H1 (cell line): ENCODE measurements around the gene CA14. TPM values are rescaled to one million over a fixed set of nuclear protein-coding genes. Genes with fewer than 3 reads are reported as not detected.
A peak's percentile ranks its signal among the peaks of the same experiment; 100 is the strongest.

Experiments used
- CTCF ChIA-PET: fragments of 300-600 bp; sonication (Branson Sonifier 250); formaldehyde crosslinking; loops from one replicate; lab custom pipeline; 2021; ENCODE audit not compliant: partially characterized antibody; lab: Charles Lee
- POLR2A ChIA-PET: fragments of 300-600 bp; sonication (Branson Sonifier 250); formaldehyde crosslinking; loops from one replicate; lab custom pipeline; 2021; ENCODE audit warnings: inconsistent platforms; ENCODE audit not compliant: partially characterized antibody; lab: Charles Lee
- DNase-seq, 2 experiments: peaks; one replicate each; pipeline versions ENCODE4 v3.0.0 to v3.0.0-alpha.2; 2010 to 2022; ENCODE audit warnings: low spot score in 2 of 2, low read depth in 1 of 2, mixed read lengths in 1 of 2
- FAIRE-seq: peaks from 2 replicates; lab custom pipeline; 2011; peaks lifted over from hg19 to GRCh38; lab: Jason Lieb, UNC
- H2AFZ ChIP-seq: 2 replicates; pipeline ENCODE4 v1.8.1; 2012; ENCODE audit warnings: low read length, inconsistent platforms
- H2AK5ac ChIP-seq: 2 replicates; pipeline ENCODE4 v1.6.1; 2013; ENCODE audit warnings: low read depth, low read length
- H2BK120ac ChIP-seq: replicated peaks from 2 replicates; pipeline ENCODE3; 2013; ENCODE audit warnings: low read depth, low read length, inconsistent platforms
- H2BK12ac ChIP-seq: 2 replicates; pipeline ENCODE4 v1.6.1; 2013; ENCODE audit warnings: low read depth, low read length
- H2BK15ac ChIP-seq: 2 replicates; pipeline ENCODE4 v1.6.1; 2013; ENCODE audit warnings: low read length
- H2BK20ac ChIP-seq: 2 replicates; pipeline ENCODE4 v1.6.1; 2013; ENCODE audit warnings: low read length
- H2BK5ac ChIP-seq: 2 replicates; pipeline ENCODE4 v1.6.1; 2013; ENCODE audit warnings: low read depth, low read length
- H3K14ac ChIP-seq: 2 replicates; pipeline ENCODE4 v1.6.1; 2013; ENCODE audit warnings: inconsistent platforms; ENCODE audit not compliant: insufficient read length
- H3K18ac ChIP-seq: 2 replicates; pipeline ENCODE4 v1.6.1; 2013; ENCODE audit warnings: low read length; ENCODE audit errors: extremely low read depth
- H3K23ac ChIP-seq: 2 replicates; pipeline ENCODE4 v1.6.1; 2013; ENCODE audit warnings: inconsistent platforms; ENCODE audit not compliant: insufficient read length
- H3K23me2 ChIP-seq: 2 replicates; pipeline ENCODE4 v1.6.1; 2013; ENCODE audit warnings: low read depth, low read length
- H3K27ac ChIP-seq: 2 replicates; pipeline ENCODE4 v1.6.1; 2011; ENCODE audit warnings: low read depth, low read length, inconsistent platforms
- H3K27me3 ChIP-seq, 4 experiments: replicated peaks in 1 of 4; 1 replicate in 1 of 4; 2 replicates in 3 of 4; pipeline versions ENCODE4 v1.6.1 to v1.8.1; 2011 to 2013; ENCODE audit warnings: low read length in 3 of 4, mild to moderate bottlenecking in 3 of 4, inconsistent platforms in 2 of 4, mixed read lengths in 2 of 4, moderate library complexity in 1 of 4; ENCODE audit not compliant: control insufficient read depth in 3 of 4, insufficient read depth in 3 of 4; ENCODE audit errors: extremely low read depth in 1 of 4
- H3K36me3 ChIP-seq, 4 experiments: 2 replicates each; pipeline versions ENCODE4 v1.6.1 to v1.8.1; 2011 to 2013; ENCODE audit warnings: mild to moderate bottlenecking in 4 of 4, low read length in 3 of 4, moderate library complexity in 2 of 4, control low read depth in 1 of 4, inconsistent platforms in 1 of 4; ENCODE audit not compliant: insufficient read depth in 4 of 4, control insufficient read depth in 2 of 4
- H3K4ac ChIP-seq: replicated peaks from 2 replicates; pipeline ENCODE3; 2013; ENCODE audit warnings: low read length, low read depth, mixed read lengths, inconsistent platforms; ENCODE audit not compliant: insufficient read length
- H3K4me1 ChIP-seq, 4 experiments: replicated peaks in 1 of 4; 1 replicate in 1 of 4; 2 replicates in 3 of 4; pipeline versions ENCODE4 v1.6.1 to v1.8.1; 2011 to 2013; ENCODE audit warnings: low read length in 3 of 4, inconsistent platforms in 2 of 4, mixed read lengths in 1 of 4; ENCODE audit not compliant: insufficient read depth in 4 of 4, control insufficient read depth in 3 of 4
- H3K4me2 ChIP-seq, 2 experiments: 2 replicates each; pipeline versions ENCODE4 v1.6.1 to v1.8.1; 2011 to 2013; ENCODE audit warnings: low read depth in 2 of 2, low read length in 2 of 2, control low read depth in 1 of 2, inconsistent platforms in 1 of 2, mild to moderate bottlenecking in 1 of 2; ENCODE audit not compliant: insufficient read depth in 1 of 2
- H3K4me3 ChIP-seq, 4 experiments: fragments of 200-600, 300-600 bp in 1 of 4; sonication (generic), shearing (Covaris generic), sonication (Bioruptor Twin) in 1 of 4; 2 replicates each; pipeline versions ENCODE4 v1.5.1 to v1.8.1; 2011 to 2016; ENCODE audit warnings: low read length in 4 of 4, low read depth in 3 of 4, control low read depth in 2 of 4, inconsistent platforms in 2 of 4, mild to moderate bottlenecking in 2 of 4, mixed read lengths in 1 of 4, moderate library complexity in 1 of 4; ENCODE audit not compliant: insufficient read depth in 2 of 4; ENCODE audit errors: extremely low read depth in 1 of 4
- H3K56ac ChIP-seq: replicated peaks from 2 replicates; pipeline ENCODE3; 2013; ENCODE audit warnings: low read depth, mild to moderate bottlenecking, mixed read lengths, low read length, inconsistent platforms; ENCODE audit not compliant: insufficient read length
- H3K79me1 ChIP-seq: 2 replicates; pipeline ENCODE4 v1.6.1; 2013; ENCODE audit warnings: low read depth, low read length, control low read depth
- H3K79me2 ChIP-seq, 2 experiments: 2 replicates each; pipeline versions ENCODE4 v1.6.1 to v1.8.1; 2012 to 2013; ENCODE audit warnings: low read length in 2 of 2, mild to moderate bottlenecking in 2 of 2, inconsistent platforms in 1 of 2; ENCODE audit not compliant: insufficient read depth in 2 of 2, control insufficient read depth in 1 of 2
- H3K9ac ChIP-seq, 4 experiments: replicated peaks in 1 of 4; 1 replicate in 1 of 4; 2 replicates in 3 of 4; pipeline versions ENCODE4 v1.6.1 to v1.8.1; 2011 to 2013; ENCODE audit warnings: low read depth in 3 of 4, low read length in 3 of 4, control low read depth in 2 of 4, mild to moderate bottlenecking in 2 of 4, moderate library complexity in 2 of 4, inconsistent platforms in 1 of 4; ENCODE audit errors: extremely low read depth in 1 of 4
- H3K9me3 ChIP-seq, 2 experiments: 2 replicates each; pipeline versions ENCODE4 v1.6.1 to v1.8.1; 2012 to 2013; ENCODE audit warnings: mild to moderate bottlenecking in 2 of 2, moderate library complexity in 2 of 2, control low read depth in 1 of 2, inconsistent platforms in 1 of 2, low read depth in 1 of 2, low read length in 1 of 2, mixed read lengths in 1 of 2; ENCODE audit not compliant: insufficient read depth in 2 of 2
- H4K20me1 ChIP-seq, 2 experiments: replicated peaks in 1 of 2; 2 replicates each; pipeline versions ENCODE3 to v1.8.1; 2011 to 2013; ENCODE audit warnings: inconsistent platforms in 2 of 2, low read length in 2 of 2, mild to moderate bottlenecking in 1 of 2; ENCODE audit not compliant: insufficient read depth in 2 of 2, control insufficient read depth in 1 of 2
- H4K5ac ChIP-seq: 2 replicates; pipeline ENCODE4 v1.6.1; 2013; ENCODE audit warnings: low read length, low read depth, mixed read lengths, inconsistent platforms; ENCODE audit not compliant: insufficient read length
- H4K8ac ChIP-seq: 2 replicates; pipeline ENCODE4 v1.8.0; 2013; ENCODE audit warnings: mild to moderate bottlenecking, moderate library complexity, low read length, inconsistent platforms; ENCODE audit not compliant: insufficient read depth; ENCODE audit errors: extremely low read depth
- H4K91ac ChIP-seq: replicated peaks from 2 replicates; pipeline ENCODE3; 2013; ENCODE audit warnings: low read length, mixed read lengths, inconsistent platforms; ENCODE audit not compliant: insufficient read length
- CREB1 ChIP-seq: IDR thresholded peaks from 2 replicates; pipeline ENCODE4 v1.6.1; 2012; ENCODE audit warnings: inconsistent platforms
- EGR1 ChIP-seq: IDR thresholded peaks from 2 replicates; pipeline ENCODE4 v1.6.1; 2011; ENCODE audit warnings: low read depth, low read length, borderline replicate concordance
- POLR2A ChIP-seq, 2 experiments: IDR thresholded peaks; 1 replicate in 1 of 2; 2 replicates in 1 of 2; pipeline ENCODE4 v1.6.1; 2011; ENCODE audit warnings: low read depth in 2 of 2, low read length in 2 of 2, mild to moderate bottlenecking in 2 of 2; ENCODE audit errors: control extremely low read depth in 1 of 2
- POLR2AphosphoS5 ChIP-seq: IDR thresholded peaks from 2 replicates; pipeline ENCODE4 v1.6.1; 2011; ENCODE audit warnings: low read depth, low read length
- SP1 ChIP-seq: IDR thresholded peaks from 2 replicates; pipeline ENCODE4 v1.6.1; 2011; ENCODE audit warnings: low read depth, low read length
- SP4 ChIP-seq: IDR thresholded peaks from 2 replicates; pipeline ENCODE4 v1.6.1; 2012; ENCODE audit warnings: low read length, inconsistent platforms
- TEAD4 ChIP-seq: IDR thresholded peaks from 2 replicates; pipeline ENCODE4 v1.6.1; 2012; ENCODE audit warnings: low read depth, low read length, inconsistent platforms, mixed read lengths
- WGBS, 2 experiments: shearing (Covaris generic) in 1 of 2; methylation state at CpG; one replicate each; pipeline versions ENCODE4 v1.1.6 to v1.1.7; 2013 to 2015; ENCODE audit warnings: low lambda C conversion rate in 2 of 2, mixed read lengths in 2 of 2, inconsistent platforms in 1 of 2, low coverage in 1 of 2, missing lambda C conversion rate in 1 of 2; ENCODE audit not compliant: insufficient replicate concordance in 2 of 2, insufficient coverage in 1 of 2, insufficient read length in 1 of 2; ENCODE audit errors: extremely low coverage in 1 of 2, missing lambda C conversion rate in 1 of 2; 5-methylcytosine and 5-hydroxymethylcytosine counted together
- polyA plus RNA-seq, 7 experiments: library from polyadenylated mRNA; depleted of rRNA in 3 of 7; stranded (reverse) in 5 of 7; unstranded in 2 of 7; fragments of >200 nt in 5 of 7; fragments of 200-250 nt in 2 of 7; gene quantifications; 1 replicate in 5 of 7; 2 replicates in 1 of 7; 4 replicates in 1 of 7; pipeline versions ENCODE4 v1.2.1 to v1.2.3, GENCODE V29; 2011 to 2013; ENCODE audit warnings: missing spikeins in 2 of 7, mixed read lengths in 2 of 7
- total RNA-seq: library from RNA; stranded (reverse); fragmentation: NEBNext Ultra II Directional; extraction: Animal tissue kit (Norgen Biotek cat#: 25700); gene quantifications from 2 replicates; pipeline ENCODE4 v1.2.1, GENCODE V29; 2021

The CA14 gene
- total and polyA plus RNA-seq, 2 of the 8 experiments (the other 6 are each of a cell fraction or from before 2014, with no cell fraction given) = 52.3 to 105 TPM

- H3K23ac ChIP-seq = no peak overlapping the region
- peak overlapping the region in 1 of 4 experiments; percentile 13; a peak in 2 of 7 replicates for H3K9ac ChIP-seq
- no peak overlapping the region for H2BK120ac ChIP-seq
- H2AK5ac ChIP-seq = no peak overlapping the region
- H3K36me3 ChIP-seq = peaks cover under 1 to 61% (median 26%) of the 10 kb centered on the region in 4 experiments; a peak in 7 of 8 replicates
- peaks cover 0 to 2% of the 10 kb centered on the region in 2 experiments for H4K20me1 ChIP-seq
- TF ChIP-seq SP1 (no peak), POLR2AphosphoS5 (peak; percentile 69), POLR2A (IDR thresholded peaks at IDR 0.05; ENCODE audit: control extremely low read depth in 1 of 2, low read depth in 2 of 2, low read length in 2 of 2) (peak in 1 of 2 experiments; percentile 56; a peak in 1 of 3 replicates), CREB1 (peak; percentile 39; the same call in 1 of the 2 replicates), EGR1 (no peak), SP4 (no peak), TEAD4 (no peak)
- DNase-seq (no peak), FAIRE-seq (no peak)
- no peak overlapping the region for H4K91ac ChIP-seq
- no peaks in the 10 kb centered on the region for H3K23me2 ChIP-seq
- peak overlapping the region; percentile 74 for H3K27ac ChIP-seq
- no peak overlapping the region for H3K18ac ChIP-seq
- H3K9me3 ChIP-seq = no peaks in the 10 kb centered on the region
- peak overlapping the region; percentile 44; the same call in 1 of the 2 replicates for H2BK20ac ChIP-seq
- WGBS, 2 experiments = 79% methylated on average over 6 of the region's 6 CpGs; no CpG with 5 or more reads in 1 of the 2 experiments
- H4K5ac ChIP-seq = no peak overlapping the region
- no peak overlapping the region for H3K4ac ChIP-seq
- H3K27me3 ChIP-seq = no peaks in the 10 kb centered on the region
- peak overlapping the region in 1 of 4 experiments; percentile 40; a peak in 2 of 8 replicates for H3K4me3 ChIP-seq
- H3K14ac ChIP-seq = no peak overlapping the region
- no peak overlapping the region for H3K56ac ChIP-seq
- peaks cover 5 to 14% (median 6%) of the 10 kb centered on the region in 4 experiments; a peak in 5 of 7 replicates for H3K4me1 ChIP-seq
- peak overlapping the region; percentile 79; the same call in 1 of the 2 replicates for H2BK5ac ChIP-seq
- CTCF ChIA-PET = interaction anchor here (2.2 kb wide), 1 partner anchor 46 kb away, joined by 9 read pairs; no protein-coding TSS in a partner anchor
- no peaks in the 10 kb centered on the region for H3K79me1 ChIP-seq
- no peak overlapping the region for H4K8ac ChIP-seq
- H3K79me2 ChIP-seq = peaks cover 0 to 25% of the 10 kb centered on the region in 2 experiments; a peak in 2 of 4 replicates
- H3K4me2 ChIP-seq = peak overlapping the region; percentile 56 to 78
- peak overlapping the region; percentile 78; the same call in 1 of the 2 replicates for H2BK12ac ChIP-seq
- no peak overlapping the region for H2AFZ ChIP-seq
- no peak overlapping the region for H2BK15ac ChIP-seq
- POLR2A ChIA-PET = interaction anchor here (0.6 to 3.6 kb wide), 13 partner anchors 11 to 61 kb away, joined by 3 to 33 read pairs (median 7); partner anchors contain the start of genes APH1A, C1orf54, CA14 and CIART
These were observed 44.8 kb downstream of the CA14 start for GRCh38 chr1:150302338-150302737.
